ENCODE data around the gene TMPRSS6. TPM values are rescaled to one million over a fixed set of nuclear protein-coding genes. Genes with fewer than 3 reads are reported as not detected.

TMPRSS6 gene
- total and polyA plus RNA-seq, 3 donors from 2014 or later = 1.5 to 4.0 (median 3.4) TPM

- no peak for DNase-seq
- intact Hi-C loops (cut with DNase I; ENCODE audit: low total_unique reads) = no loop called here
- no peak overlapping the region for H3K27ac ChIP-seq
- 83 to 88% methylated on average over 11 of the region's 11 CpGs for WGBS, 2 donors
- H3K36me3 ChIP-seq (ENCODE audit: low read depth, missing control alignments) = no peaks in the 10 kb centered on the region
- no peaks in the 10 kb centered on the region for H3K4me1 ChIP-seq
- TF ChIP-seq POLR2A (IDR thresholded peaks at IDR 0.05) (no peak), CTCF (IDR thresholded peaks at IDR 0.05) (no peak)
- no peaks in the 10 kb centered on the region for H3K9me3 ChIP-seq
- H3K4me3 ChIP-seq = no peak overlapping the region
- no peaks in the 10 kb centered on the region for H3K27me3 ChIP-seq
These were observed 11.2 kb upstream of the TMPRSS6 start for GRCh38 chr22:37120569-37121340.

- H3K27ac ChIP-seq = no peak overlapping the region
- H3K4me1 ChIP-seq = no peaks in the 10 kb centered on the region
- H3K4me3 ChIP-seq = no peak overlapping the region
- no peak for DNase-seq
- H3K36me3 ChIP-seq (ENCODE audit: low read depth, missing control alignments) = no peaks in the 10 kb centered on the region
- no peak for TF ChIP-seq CTCF (IDR thresholded peaks at IDR 0.05)
- TF ChIP-seq POLR2A (IDR thresholded peaks at IDR 0.05) = no peak
- no peaks in the 10 kb centered on the region for H3K9me3 ChIP-seq
- intact Hi-C loops (cut with DNase I; ENCODE audit: low total_unique reads) = no loop called here
- WGBS, 2 donors = 90 to 92% methylated on average over 13 of the region's 13 CpGs
- no peaks in the 10 kb centered on the region for H3K27me3 ChIP-seq
These were observed 10.4 kb upstream of the TMPRSS6 start for GRCh38 chr22:37119872-37120271.

- WGBS, 2 donors = 84 to 87% methylated on average over 5 of the region's 5 CpGs
- Histone ChIP-seq H3K4me3 (no peak overlapping the region), H3K27me3 (no peaks in the 10 kb centered on the region), H3K36me3 (ENCODE audit: low read depth, missing control alignments) (no peaks in the 10 kb centered on the region), H3K27ac (no peak overlapping the region), H3K4me1 (no peaks in the 10 kb centered on the region), H3K9me3 (no peaks in the 10 kb centered on the region)
- intact Hi-C loops (cut with DNase I; ENCODE audit: low total_unique reads) = no loop called here
- DNase-seq = no peak
- TF ChIP-seq POLR2A (IDR thresholded peaks at IDR 0.05) = no peak
- no peak for TF ChIP-seq CTCF (IDR thresholded peaks at IDR 0.05)
These were observed 8.6 kb upstream of the TMPRSS6 start for GRCh38 chr22:37118083-37118482.

- intact Hi-C loops (cut with DNase I; ENCODE audit: low total_unique reads) = no loop called here
These were observed 7.6 kb upstream of the TMPRSS6 start for GRCh38 chr22:37117092-37117491.

More at GRCh38 chr22:37117092-37117491, 7.6 kb upstream of the TMPRSS6 start:
- Histone ChIP-seq H3K36me3 (ENCODE audit: low read depth, missing control alignments) (no peaks in the 10 kb centered on the region), H3K27me3 (no peaks in the 10 kb centered on the region), H3K4me1 (no peaks in the 10 kb centered on the region), H3K9me3 (no peaks in the 10 kb centered on the region), H3K27ac (no peak overlapping the region), H3K4me3 (no peak overlapping the region)
- no peak for DNase-seq
- WGBS, 2 donors = 49 to 54% methylated on average over 4 of the region's 4 CpGs
- no peak for TF ChIP-seq POLR2A (IDR thresholded peaks at IDR 0.05)
- TF ChIP-seq CTCF (IDR thresholded peaks at IDR 0.05) = no peak

Data from testis (tissue), 3 donors.